GM10847 (cell line): Measurements from ENCODE around the gene DLG5.

ENCODE experiments used
- POLR2A ChIP-seq: IDR thresholded peaks from 2 replicates; pipeline ENCODE4 v1.6.1; 2011; ENCODE audit not compliant: insufficient read length; ENCODE audit errors: extremely low read depth

The DLG5 gene

DNA sequence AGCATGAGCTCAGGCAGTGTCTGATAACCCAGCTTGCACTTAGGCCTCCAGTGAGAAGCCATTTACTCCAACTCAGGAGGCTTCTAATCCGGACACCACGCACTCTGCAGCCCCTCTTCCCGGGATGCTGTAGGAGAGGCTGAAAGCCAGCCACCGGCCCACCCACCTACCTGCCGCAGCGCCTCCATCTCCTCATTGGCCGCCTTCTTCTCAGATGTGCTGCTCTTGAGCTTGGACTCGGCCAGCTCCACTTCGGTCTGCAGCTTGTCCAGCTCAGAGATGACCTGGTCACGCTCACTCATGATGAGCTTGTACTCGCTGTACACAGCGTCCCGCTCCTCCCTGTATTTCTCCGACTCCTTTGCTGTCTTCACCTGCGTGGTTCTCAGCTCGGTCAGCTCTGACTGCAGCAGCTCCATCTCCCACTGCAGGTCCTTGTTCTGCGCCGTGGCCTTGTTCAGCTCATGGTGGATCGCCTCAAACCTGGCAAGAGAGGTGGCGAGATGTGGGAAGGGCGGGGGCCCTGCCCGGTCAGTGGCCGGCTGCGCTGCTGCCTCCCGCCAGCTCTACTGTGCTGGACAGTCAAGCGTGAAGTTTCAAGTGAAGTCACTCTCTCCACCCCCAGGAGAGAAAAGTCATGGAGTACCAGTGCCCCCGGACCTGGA, 84.7 kb downstream of the DLG5 start:
- TF ChIP-seq POLR2A: no peak

DNA sequence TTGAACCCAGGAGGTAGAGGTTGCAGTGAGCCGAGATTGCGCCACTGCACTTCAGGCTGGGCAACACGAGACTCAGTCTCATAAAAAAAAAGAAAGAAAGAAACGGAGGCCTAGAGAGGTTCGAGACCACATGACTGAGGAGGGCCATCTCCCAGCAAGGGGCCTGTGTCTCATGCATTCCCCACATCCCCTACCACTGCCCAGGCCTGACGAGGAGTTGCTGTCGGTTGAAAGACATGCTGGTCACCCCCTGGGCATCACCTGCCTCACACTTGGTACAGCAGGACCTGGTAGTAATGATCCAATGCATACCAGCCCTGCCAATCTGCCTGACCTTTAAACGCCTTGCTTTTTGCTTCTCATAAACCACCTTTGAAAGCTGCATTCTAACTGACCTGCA, 85.9 kb downstream of the DLG5 start:
- no peak for TF ChIP-seq POLR2A

DNA sequence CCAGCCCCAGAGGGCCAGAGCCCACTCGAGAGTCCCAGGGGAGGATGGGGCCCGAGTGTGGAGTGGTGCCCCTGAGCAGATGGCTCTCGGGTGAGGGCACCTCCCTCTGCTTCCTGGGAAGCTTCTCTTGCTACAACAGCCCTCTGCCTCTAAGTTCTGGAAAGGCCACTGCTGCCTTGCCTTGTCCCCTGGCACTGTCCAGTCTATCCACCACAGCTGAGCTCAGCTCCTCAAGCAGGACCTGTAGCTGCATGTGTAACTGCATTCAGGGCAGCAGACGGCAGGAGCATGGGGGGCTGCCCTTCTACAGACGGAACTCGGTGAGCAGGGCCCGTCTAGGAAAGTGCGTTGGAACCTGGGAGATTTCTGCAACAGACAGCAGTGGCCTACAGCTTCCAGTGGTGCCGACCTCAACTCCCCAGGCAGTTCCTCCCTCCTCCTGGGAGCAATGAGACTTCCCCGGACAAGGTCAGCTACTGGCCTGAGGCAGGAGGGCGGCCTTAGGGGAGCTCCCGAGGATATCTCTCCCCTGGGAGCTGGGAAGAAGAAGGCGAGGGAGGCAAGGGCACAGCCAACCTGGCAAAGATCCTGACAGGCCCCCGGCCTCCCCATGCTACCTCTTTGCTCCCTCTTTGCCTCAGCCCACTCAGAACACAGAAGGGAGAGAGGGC, 88.5 kb downstream of the DLG5 start:
- no peak for TF ChIP-seq POLR2A

DNA sequence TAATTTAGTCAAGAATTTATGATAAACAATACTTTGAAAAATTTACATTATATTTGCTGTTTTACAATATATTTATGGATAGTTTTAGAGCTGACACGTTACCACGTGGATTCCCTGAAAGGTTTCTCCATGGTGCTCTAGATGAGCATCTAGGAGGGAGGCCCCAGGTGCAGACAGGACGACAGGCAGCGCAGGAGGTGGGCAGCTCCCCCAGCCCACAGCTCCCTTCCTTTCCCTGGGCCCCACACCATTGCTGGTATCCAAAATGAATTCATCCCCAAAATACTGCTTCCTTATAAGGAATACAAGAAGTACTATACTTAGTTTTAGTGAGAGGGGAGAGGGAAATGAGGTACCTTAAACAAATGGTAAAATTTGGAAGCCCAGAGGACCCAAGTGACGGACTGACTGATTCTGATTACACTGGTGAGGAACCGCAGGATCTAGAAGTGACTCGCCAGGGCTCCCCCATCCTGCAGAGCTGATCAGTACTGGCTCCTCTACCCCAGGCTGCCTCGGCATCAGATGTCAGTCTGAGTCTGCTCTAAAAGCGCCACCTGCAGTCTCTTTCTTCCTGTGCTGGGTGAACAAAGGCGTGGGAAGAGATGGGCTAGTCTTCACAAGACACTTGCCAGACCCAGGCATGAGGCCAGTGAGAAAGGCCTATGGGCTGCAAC, 89.2 kb downstream of the DLG5 start:
- TF ChIP-seq POLR2A: no peak

DNA sequence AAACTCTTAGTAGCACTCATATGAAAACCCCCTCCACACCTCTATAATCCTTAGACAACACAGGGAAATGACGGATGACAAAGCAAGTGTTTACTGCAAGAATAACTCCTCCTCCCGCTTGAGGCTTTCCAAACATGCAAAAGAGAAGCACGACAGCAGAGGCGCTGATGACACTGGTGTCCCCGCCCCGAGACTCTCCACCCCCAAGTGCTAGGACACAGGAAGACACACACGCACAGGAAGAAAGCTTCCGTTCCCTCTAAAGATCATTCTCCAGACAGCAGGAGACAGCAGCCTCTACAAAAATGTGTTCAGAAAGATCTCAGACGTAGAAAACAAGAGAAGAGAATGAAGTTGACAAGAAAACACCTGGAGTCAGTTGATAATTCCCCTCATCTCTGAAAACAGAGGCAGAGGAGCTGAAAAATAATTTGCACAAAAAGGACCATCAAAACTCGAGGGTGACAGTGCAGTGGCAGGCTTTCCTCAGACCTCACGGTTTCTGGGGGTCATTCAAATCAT, 90.2 kb downstream of the DLG5 start:
- TF ChIP-seq POLR2A: no peak

DNA sequence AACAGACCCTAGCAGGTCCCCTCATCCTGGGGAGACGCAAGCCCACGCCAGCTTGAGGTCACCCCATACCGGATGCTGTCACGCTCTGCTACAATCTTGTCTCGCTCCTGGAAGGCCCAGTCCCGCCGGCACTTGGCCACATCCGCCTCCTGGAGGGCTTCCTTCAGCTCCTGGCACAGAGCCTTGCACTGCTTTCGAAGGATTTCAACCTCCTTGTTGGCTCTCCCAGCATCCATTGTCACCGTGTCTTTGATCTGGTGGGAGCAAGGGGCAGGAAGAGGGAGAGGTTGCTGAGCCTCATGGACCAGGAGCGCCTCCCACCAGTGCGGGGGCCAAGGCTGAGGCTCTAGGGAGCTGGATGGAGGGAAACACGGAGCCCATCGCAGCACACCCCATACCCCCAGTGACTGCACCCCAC, 90.9 kb downstream of the DLG5 start:
- TF ChIP-seq POLR2A: no peak

DNA sequence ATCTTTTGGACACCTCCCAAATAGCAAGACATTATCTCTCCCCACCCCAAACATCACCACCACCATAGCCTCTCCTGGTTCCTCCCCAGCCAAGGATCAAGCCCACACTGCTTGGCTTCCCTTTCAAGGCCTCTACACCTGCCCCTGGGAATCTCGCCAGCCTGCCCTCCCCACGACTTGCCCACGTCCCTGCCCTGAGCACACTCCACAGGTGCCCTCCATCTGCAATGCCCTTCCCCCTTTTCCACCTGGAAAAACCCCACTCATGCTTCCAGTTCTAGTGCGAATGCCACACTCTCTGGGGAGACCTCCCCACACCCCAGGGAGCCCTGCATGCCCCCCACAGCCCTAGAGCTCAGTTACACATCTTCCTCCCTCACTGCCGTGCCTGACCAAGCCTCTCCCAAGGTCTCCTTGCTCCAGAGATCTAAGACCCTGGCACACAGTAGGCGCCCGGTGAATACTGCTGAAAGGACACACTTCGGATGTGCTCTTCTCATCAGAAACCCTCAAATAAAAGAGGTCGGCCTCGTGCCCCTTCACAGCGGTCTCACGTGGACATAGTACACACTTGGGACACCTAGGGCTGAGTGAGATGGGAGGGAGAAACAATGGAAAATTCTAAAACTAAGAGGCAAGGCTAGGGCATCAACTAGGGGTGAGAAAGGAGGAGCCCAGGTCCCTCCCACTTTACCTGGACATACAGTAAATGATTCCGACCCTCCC, 91.4 kb downstream of the DLG5 start:
- no peak for TF ChIP-seq POLR2A

DNA sequence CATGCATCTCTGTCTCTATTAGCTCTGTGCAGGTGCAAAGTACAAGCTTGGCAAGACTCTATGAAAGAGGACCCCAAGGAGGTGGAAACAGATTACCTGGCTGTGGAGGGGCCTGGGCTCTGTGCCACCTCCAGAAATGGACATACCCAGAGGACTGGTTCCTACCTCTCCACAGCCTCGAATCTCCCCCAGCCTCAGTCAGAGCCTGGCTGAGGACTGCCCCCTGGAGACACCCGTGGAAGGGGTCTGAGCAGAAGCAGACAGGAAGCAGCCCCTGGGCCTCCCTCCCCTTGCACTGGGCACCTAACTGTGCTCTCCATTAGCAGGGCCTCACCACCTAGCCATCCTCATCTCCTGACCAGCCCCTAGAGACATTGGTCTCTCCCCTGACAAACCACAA, 92.0 kb downstream of the DLG5 start:
- TF ChIP-seq POLR2A: no peak

DNA sequence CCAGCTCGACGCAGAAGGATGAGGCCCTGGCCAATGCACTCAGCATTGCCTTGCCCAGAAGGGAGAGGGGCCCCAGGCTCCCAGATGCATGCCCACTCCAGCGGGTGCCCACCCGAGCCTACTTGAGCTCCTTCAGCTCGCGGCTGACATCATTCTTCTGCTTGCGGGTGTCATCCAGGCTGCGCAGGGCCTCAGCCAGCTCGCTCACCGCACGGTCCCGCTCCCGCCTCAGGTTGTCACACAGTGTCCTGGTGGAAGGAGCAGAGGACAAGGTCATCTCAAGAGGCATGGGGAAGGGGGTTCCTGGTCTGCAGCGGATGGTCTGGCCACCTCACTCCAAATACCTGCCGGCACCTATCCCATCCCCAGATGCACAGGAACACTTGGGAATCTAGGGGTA, 92.8 kb downstream of the DLG5 start:
- no peak for TF ChIP-seq POLR2A

DNA sequence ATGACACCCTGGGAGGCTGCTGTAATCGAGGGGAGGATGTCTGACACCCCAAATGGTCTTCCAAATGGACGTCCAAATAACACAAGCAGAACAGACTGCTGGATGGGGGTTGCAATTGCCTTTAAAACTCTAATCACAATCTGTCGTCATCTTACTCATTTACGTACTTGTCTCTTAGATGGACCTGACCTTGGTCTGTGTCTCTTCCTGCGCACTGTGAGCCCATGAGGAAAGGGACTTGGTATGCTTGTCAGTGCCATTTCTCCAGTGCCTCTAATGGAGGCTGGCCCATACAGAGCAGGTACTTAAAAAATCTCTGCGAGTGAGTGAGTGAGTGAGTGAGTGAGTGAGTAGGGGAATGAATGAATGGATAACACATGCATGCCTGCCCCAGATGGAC, 93.3 kb downstream of the DLG5 start:
- no peak for TF ChIP-seq POLR2A

DNA sequence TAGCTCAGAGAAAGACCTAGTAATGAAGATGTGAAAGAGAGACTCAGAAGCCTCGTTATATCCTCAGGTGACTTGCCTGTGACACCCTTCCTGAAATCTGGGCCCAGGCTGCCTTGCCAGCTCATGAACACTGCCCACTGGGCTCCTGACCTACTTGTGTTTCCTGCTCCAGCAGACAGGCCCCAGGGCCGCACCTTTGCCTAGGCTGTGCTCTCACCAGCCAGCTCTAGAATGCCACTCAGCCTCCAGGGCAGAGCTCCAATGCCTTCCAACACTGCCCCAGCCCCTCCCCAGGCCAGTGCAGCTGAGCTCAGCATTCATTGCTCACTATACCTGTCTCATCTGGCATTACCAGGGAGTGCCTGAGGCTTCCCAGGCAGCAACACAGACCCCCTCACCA, 94.3 kb downstream of the DLG5 start:
- TF ChIP-seq POLR2A: no peak

DNA sequence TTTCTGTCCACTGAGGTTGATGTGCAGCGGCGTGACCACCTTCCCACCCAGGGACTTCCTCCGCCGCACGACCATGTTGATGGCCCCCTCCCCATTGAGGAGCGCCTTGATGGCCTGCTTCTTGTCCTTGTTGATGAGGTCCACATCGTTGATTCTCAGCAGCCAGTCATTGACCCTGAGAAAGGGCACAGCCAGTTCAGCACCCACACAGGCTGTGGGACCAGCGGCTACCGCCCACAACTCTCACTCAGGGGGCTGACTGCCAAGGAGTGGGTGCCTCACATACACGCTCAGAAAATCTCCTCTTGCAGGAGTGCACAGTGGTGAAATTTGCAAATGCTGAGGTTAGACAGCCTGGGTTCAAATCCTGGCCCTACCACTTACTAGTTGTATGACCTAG, 97.2 kb downstream of the DLG5 start:
- no peak for TF ChIP-seq POLR2A

DNA sequence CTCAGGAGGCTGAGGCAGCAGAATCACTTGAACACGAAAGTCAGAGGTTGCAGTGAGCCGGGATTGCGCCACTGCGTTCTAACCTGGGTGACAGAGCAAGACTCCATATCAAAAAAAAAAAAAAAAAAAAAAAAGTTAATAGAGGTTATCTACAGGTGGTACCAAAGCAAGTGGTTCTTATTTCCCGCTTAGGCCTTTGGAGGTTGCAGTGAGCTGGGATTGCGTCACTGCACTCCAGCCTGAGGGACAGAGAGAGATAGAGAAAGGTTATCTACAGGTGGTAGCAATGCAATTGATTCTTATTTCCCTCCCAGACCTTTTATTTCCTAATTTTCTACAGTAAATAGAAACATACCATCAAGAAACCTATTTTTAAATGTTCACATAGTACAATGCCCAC, 98.2 kb downstream of the DLG5 start:
- TF ChIP-seq POLR2A: no peak

DNA sequence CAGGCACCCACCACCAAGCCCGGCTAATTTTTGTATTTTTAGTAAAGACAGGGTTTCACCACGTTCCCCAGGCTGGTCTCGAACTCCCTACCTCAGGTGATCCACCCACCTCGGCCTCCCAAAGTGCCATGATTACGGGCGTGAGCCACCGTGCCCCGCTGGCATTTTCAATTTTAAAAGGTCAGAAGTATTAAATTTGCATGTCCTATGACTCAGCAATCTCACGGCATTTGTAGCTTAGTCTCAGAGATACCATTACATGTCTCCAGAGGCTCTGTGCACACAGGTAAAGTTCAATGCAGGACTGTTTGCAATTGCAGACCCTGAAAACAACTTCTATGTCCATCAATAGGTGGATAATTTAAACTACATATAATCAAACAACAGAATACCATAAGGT, 99.2 kb downstream of the DLG5 start:
- no peak for TF ChIP-seq POLR2A

DNA sequence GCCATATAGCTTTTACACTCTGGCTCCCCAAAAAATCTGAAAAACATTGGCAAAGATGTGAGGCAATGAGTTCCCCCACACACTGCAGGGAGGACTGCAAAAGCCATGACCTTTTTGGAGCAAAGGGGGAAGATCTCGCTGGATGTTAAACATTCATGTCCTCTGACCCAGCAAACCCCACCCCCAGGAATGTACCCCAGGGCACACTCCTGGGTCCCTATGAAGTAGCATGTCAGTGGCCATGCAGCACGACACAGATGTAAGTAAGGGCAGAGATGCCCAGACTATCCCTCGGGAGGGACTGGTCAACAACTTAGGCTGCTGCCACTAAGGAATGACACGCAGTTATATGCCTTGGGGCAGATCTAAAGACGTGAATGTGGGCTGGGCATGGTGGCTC, 100.6 kb downstream of the DLG5 start:
- no peak for TF ChIP-seq POLR2A

DNA sequence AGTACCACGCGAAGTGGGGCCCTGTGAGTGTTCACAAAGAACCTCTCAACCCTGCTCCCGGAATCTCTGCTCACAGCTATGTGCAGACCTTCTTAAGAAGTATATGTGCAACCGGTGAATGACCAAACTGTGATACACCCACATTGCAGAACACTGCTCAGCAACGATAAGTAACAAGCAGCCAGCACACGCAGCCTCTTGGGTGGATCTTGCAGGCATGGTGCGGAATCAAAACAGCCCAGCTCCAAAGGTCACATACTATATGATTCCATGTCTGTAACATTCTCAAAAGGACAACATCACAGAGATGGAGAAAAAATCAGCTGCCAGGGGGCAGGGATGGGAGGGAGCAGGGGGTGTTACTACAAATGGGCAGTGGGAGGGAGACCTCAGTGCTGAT, 101.6 kb downstream of the DLG5 start:
- TF ChIP-seq POLR2A: no peak
